Stimulated activated naive B cell treated with anti-CD40 and anti-IgM and Interleukin-4, amounts not matched to agents 10 μg/mL and 1 μg/mL and 100 μg/mL, for 72 hours (primary cell): Measurements from ENCODE around the gene MIEF1.

Source experiments
- ATAC-seq, 2 donors: fragments of 150-1000 bp; cut with Tn5 transposase; replicated peaks; 2 replicates each; pipeline ENCODE4 v1.10.0; 2021; ENCODE audit warnings: moderate library complexity in 1 of 2
- DNase-seq: peaks from one replicate; pipeline ENCODE4 v3.0.0; 2021
- H3K27ac Mint-ChIP-seq: one replicate; pipeline ENCODE4 v1.8.0; 2022; ENCODE audit warnings: mild to moderate bottlenecking, mixed read lengths
- H3K27me3 Mint-ChIP-seq, 2 donors: one replicate each; pipeline ENCODE4 v1.8.0; 2022; ENCODE audit warnings: mixed read lengths in 2 of 2
- H3K36me3 Mint-ChIP-seq, 2 donors: one replicate each; pipeline ENCODE4 v1.8.0; 2022; ENCODE audit warnings: mixed read lengths in 2 of 2, mild to moderate bottlenecking in 1 of 2
- H3K4me1 Mint-ChIP-seq, 2 donors: one replicate each; pipeline ENCODE4 v1.8.0; 2022; ENCODE audit warnings: mixed read lengths in 2 of 2, mild to moderate bottlenecking in 1 of 2
- H3K4me3 Mint-ChIP-seq, 2 donors: one replicate each; pipeline ENCODE4 v1.8.0; 2022; ENCODE audit warnings: mild to moderate bottlenecking in 2 of 2, mixed read lengths in 2 of 2, moderate library complexity in 1 of 2
- H3K9me3 Mint-ChIP-seq, 2 donors: one replicate each; pipeline ENCODE4 v1.8.0; 2022; ENCODE audit warnings: mixed read lengths in 2 of 2, mild to moderate bottlenecking in 1 of 2

MIEF1 gene

DNA sequence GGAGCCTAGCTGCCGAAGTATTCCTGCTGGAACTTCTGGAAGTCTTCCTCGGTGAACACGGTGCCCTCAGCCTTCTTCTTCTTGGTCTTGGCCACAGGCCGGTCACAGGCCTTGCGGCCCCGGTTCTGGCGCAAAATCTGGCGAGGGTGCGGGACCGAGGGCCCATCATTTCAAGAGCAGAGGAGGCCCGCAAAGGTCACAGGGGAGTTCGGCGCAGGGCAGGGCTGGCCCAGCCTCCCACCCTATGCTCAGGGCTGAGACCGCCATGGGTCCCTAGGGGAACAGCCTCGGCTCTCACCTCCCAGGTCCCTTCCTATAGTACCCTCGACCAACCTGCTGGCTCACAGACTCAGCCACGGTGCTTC, 27.4 kb downstream of the MIEF1 start:
- Mint-ChIP-seq H3K27me3 (no peaks in the 10 kb centered on the region), H3K36me3 (peaks cover 48 to 71% of the 10 kb centered on the region in 2 donors), H3K4me1 (peaks cover 61 to 78% of the 10 kb centered on the region in 2 donors), H3K4me3 (peak overlapping the region; percentile 82 to 92), H3K9me3 (peaks cover 0 to 1% of the 10 kb centered on the region in 2 donors), H3K27ac (peak overlapping the region; percentile 89)
- no peak for ATAC-seq
- DNase-seq: no peak

DNA sequence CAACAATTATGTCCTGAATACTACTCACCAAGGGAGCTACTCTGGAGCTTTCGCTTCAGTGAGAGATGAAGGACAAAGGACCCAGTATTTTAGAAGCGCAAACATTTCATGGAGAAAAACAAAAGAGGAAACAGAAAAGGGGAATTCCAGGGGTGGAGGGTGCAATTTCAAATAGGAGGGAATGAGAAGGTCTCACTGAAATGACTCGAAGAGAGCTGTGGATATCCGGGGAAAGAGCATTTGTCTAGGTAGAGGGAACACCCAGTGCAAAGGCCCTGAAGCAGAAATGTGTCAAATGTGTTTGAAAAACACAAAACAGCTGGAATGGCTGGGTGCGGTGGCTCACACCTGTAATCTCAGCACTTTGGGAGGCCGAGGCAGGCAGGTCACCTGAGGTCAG, 28.0 kb downstream of the MIEF1 start:
- Mint-ChIP-seq H3K27me3 (no peaks in the 10 kb centered on the region), H3K4me1 (peaks cover 58 to 78% of the 10 kb centered on the region in 2 donors), H3K27ac (peak overlapping the region; percentile 89), H3K36me3 (peaks cover 42 to 65% of the 10 kb centered on the region in 2 donors), H3K9me3 (peaks cover 0 to 1% of the 10 kb centered on the region in 2 donors), H3K4me3 (peak overlapping the region; percentile 82 to 92)
- DNase-seq (no peak), ATAC-seq (no peak)

GRCh38 chr22:39530692-39531331, 28.7 kb downstream of the MIEF1 start:
- H3K4me3 Mint-ChIP-seq: peak overlapping the region; percentile 68 to 92
- H3K36me3 Mint-ChIP-seq: peaks cover 35 to 58% of the 10 kb centered on the region in 2 donors
- H3K27ac Mint-ChIP-seq: peak overlapping the region; percentile 49
- H3K4me1 Mint-ChIP-seq: peaks cover 54 to 71% of the 10 kb centered on the region in 2 donors
- no peak for DNase-seq
- H3K27me3 Mint-ChIP-seq: no peaks in the 10 kb centered on the region
- no peak for ATAC-seq
- H3K9me3 Mint-ChIP-seq: no peaks in the 10 kb centered on the region

DNA sequence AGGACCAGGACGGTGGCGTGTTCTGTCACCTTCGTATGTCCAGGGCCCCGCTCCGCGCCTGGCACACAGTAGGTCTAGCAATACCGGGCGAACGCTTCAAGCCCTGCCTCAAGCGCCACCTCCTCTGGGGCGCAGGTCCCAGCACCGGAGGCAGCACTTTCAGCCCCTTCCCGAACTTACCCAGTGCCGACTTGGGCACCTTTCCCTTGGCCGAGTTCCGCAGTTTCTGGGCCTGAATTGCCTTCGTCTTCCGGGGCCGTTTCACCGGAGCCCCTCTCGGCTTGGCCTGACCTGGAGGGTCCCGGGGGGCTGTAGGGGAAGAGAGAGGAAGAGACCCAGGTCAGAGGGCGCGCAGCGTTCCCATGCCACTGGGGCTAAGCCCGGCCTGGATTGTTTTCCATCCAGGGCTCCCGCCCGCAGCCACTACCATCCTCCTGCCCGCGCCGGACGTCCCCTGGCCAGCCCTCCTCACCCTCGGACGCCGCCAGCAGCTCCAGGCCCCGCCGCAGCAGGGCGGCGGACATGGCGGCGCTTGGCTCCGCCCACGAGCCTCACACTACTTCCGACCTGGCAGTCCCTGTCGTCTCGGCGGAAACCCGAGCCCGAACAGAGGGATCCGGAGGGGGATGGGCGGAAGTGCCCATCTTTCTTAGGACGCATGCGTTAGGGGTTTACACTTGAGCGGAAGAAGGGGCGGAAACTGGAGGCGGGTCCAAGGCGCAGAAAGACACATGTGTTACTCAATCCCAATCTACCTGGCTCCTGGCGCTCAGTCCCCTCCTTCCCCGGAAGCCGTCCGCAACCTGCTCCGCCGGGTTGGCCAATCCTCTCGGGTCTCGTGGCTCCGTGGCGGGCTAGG, 30.4 kb downstream of the MIEF1 start, which contains the start of gene RPS19BP1:
Gene RPS19BP1 (minus strand): TSS at position 534 of the 859 bp plus-strand sequence. CDS start 10 bp downstream, at position 524.
- Mint-ChIP-seq H3K9me3 (no peaks in the 10 kb centered on the region), H3K27me3 (no peaks in the 10 kb centered on the region), H3K27ac (peak within 1 kb of the TSS; percentile 98), H3K36me3 (peaks cover 26 to 47% of the 10 kb centered on the region in 2 donors), H3K4me1 (peaks cover 45 to 57% of the 10 kb centered on the region in 2 donors), H3K4me3 (peak within 1 kb of the TSS; percentile 92 to 93)
- peak; percentile 85 to 89 for ATAC-seq
- peak; percentile 99 for DNase-seq

GRCh38 chr22:39534092-39534506, 32.0 kb downstream of the MIEF1 start:
- ATAC-seq (no peak), DNase-seq (no peak)
- Mint-ChIP-seq H3K36me3 (peaks cover 19 to 32% of the 10 kb centered on the region in 2 donors), H3K27me3 (no peaks in the 10 kb centered on the region), H3K4me1 (peaks cover 30 to 40% of the 10 kb centered on the region in 2 donors), H3K27ac (no peak overlapping the region), H3K9me3 (no peaks in the 10 kb centered on the region), H3K4me3 (no peak overlapping the region)

DNA sequence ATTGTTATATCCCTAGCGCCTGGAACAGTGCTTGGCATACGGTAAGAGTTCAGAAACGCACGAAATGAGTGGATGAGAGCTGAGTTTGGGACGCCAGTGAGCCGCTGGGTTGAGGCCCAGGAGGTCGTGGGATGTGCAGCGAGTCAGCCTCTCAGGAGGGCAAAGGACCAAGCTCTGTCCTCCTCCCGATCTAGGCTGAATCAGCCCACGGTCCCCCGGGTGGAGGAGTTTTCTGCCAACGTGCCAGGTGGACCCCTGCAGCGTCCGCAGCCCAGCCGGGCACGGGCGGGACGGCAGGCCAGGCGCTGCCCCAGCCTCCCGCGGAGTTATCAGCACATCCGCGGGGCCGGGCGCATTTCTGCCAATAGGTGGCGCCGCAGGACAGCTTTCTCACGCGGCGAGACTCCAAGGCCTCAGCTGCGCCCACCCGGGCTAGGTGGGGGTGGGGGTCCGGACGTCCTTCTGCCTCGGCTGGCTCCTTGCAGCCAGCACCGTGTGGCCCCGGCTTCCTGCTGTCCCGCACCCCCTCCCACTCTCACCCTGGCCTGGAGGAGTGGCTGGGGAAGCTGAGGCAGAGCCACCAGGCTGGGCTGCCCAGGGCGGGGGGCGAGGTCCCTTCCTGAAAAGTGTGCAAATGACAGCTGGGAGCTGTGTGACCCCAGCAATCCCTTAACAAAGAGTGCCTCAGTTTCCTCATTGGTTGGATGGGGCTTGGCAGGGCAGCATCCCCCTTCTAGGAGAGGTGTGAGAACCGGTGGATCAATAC, 32.7 kb downstream of the MIEF1 start:
- peak overlapping the region; percentile 19 to 56 for H3K4me3 Mint-ChIP-seq
- DNase-seq: peak; percentile 69
- no peaks in the 10 kb centered on the region for H3K9me3 Mint-ChIP-seq
- peaks cover 24 to 34% of the 10 kb centered on the region in 2 donors for H3K4me1 Mint-ChIP-seq
- H3K27ac Mint-ChIP-seq: no peak overlapping the region
- peaks cover 14 to 26% of the 10 kb centered on the region in 2 donors for H3K36me3 Mint-ChIP-seq
- H3K27me3 Mint-ChIP-seq: no peaks in the 10 kb centered on the region
- ATAC-seq: peak; percentile 34 to 44

GRCh38 chr22:39535357-39535725, 33.3 kb downstream of the MIEF1 start:
- no peak overlapping the region for H3K27ac Mint-ChIP-seq

DNA sequence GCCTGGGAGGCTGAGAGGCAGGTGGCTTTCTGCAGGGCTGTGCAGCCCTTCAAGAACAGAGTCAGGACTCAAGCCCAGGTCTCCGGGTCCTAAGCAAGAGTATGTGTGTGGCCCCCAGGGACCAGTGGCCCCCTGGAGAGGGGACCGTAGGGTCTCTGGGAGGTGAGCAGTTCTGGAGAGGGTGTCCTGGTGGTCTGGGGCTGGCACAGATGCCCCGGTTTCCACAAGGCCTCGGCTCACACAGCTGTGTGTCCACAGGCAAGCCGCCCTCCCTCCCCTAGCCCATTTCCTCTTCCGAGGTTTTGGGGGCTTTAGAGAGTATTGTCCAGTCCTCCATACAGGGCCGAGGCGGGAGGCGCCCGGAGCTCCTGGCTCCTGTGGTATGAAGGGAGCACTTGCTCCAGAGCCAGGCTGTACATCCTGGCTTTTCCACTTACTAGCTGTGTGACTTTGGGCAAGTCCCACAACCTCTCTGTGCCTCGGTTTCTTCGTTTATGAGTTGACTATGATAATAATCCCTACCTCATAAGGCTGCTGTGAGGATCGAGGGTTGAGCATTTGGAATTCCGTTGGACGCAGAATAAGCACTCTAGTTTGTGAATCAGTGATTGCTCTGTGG, 33.9 kb downstream of the MIEF1 start:
- H3K9me3 Mint-ChIP-seq: no peaks in the 10 kb centered on the region
- H3K4me3 Mint-ChIP-seq: no peak overlapping the region

More at GRCh38 chr22:39535357-39535725, 33.3 kb downstream of the MIEF1 start:
- H3K4me3 Mint-ChIP-seq: no peak overlapping the region
- peaks cover 18 to 28% of the 10 kb centered on the region in 2 donors for H3K4me1 Mint-ChIP-seq
- H3K27me3 Mint-ChIP-seq: peaks cover 0 to 3% of the 10 kb centered on the region in 2 donors
- DNase-seq (no peak), ATAC-seq (no peak)
- no peaks in the 10 kb centered on the region for H3K9me3 Mint-ChIP-seq
- H3K36me3 Mint-ChIP-seq: peaks cover 9 to 20% of the 10 kb centered on the region in 2 donors

GRCh38 chr22:39536711-39537110, 34.6 kb downstream of the MIEF1 start:
- H3K27me3 Mint-ChIP-seq: peaks cover 0 to 9% of the 10 kb centered on the region in 2 donors
- no peak for ATAC-seq
- H3K27ac Mint-ChIP-seq: no peak overlapping the region
- H3K4me1 Mint-ChIP-seq: peaks cover 8 to 14% of the 10 kb centered on the region in 2 donors
- H3K9me3 Mint-ChIP-seq: no peaks in the 10 kb centered on the region
- no peak overlapping the region for H3K4me3 Mint-ChIP-seq
- peaks cover 5 to 8% of the 10 kb centered on the region in 2 donors for H3K36me3 Mint-ChIP-seq
- DNase-seq: no peak

More for the DNA sequence above, 33.9 kb downstream of the MIEF1 start:
- DNase-seq: no peak
- H3K27ac Mint-ChIP-seq: no peak overlapping the region
- H3K4me1 Mint-ChIP-seq: peaks cover 14 to 22% of the 10 kb centered on the region in 2 donors
- ATAC-seq: no peak
- peaks cover 5 to 14% of the 10 kb centered on the region in 2 donors for H3K36me3 Mint-ChIP-seq
- peaks cover 0 to 7% of the 10 kb centered on the region in 2 donors for H3K27me3 Mint-ChIP-seq

GRCh38 chr22:39537975-39538374, 35.9 kb downstream of the MIEF1 start:
- no peak overlapping the region for H3K4me3 Mint-ChIP-seq
- peaks cover 2 to 19% of the 10 kb centered on the region in 2 donors for H3K27me3 Mint-ChIP-seq
- H3K9me3 Mint-ChIP-seq: no peaks in the 10 kb centered on the region
- ATAC-seq: no peak
- peaks cover 4 to 11% of the 10 kb centered on the region in 2 donors for H3K4me1 Mint-ChIP-seq
- no peak overlapping the region for H3K27ac Mint-ChIP-seq
- DNase-seq: no peak
- no peaks in the 10 kb centered on the region for H3K36me3 Mint-ChIP-seq

DNA sequence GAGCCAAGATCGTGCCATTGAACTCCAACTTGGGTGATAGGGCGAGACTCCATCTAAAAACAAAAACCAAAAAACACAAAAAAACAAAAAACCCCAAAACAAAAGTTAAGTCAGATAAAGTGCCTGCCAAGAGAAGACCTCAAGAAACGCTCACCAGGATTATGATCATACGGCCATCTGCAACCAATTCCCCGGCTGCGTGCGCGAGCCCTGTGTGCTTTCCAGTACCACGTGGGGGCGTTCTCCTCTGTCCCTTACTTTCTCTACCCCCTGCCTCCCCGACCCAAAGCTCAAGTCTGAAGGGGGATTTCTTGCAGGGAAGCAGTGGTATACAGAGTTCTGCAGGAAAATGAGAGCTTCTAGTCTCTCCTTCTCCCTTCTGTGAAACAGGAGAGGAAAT, 41.0 kb downstream of the MIEF1 start:
- DNase-seq (no peak), ATAC-seq (peak; percentile 65 to 67)
- H3K4me3 Mint-ChIP-seq: no peak overlapping the region
- H3K9me3 Mint-ChIP-seq: peaks cover 0 to 1% of the 10 kb centered on the region in 2 donors
- peaks cover 41 to 60% of the 10 kb centered on the region in 2 donors for H3K27me3 Mint-ChIP-seq
- H3K27ac Mint-ChIP-seq: no peak overlapping the region
- peaks cover 3 to 14% of the 10 kb centered on the region in 2 donors for H3K4me1 Mint-ChIP-seq
- H3K36me3 Mint-ChIP-seq: peaks cover 0 to 1% of the 10 kb centered on the region in 2 donors

DNA sequence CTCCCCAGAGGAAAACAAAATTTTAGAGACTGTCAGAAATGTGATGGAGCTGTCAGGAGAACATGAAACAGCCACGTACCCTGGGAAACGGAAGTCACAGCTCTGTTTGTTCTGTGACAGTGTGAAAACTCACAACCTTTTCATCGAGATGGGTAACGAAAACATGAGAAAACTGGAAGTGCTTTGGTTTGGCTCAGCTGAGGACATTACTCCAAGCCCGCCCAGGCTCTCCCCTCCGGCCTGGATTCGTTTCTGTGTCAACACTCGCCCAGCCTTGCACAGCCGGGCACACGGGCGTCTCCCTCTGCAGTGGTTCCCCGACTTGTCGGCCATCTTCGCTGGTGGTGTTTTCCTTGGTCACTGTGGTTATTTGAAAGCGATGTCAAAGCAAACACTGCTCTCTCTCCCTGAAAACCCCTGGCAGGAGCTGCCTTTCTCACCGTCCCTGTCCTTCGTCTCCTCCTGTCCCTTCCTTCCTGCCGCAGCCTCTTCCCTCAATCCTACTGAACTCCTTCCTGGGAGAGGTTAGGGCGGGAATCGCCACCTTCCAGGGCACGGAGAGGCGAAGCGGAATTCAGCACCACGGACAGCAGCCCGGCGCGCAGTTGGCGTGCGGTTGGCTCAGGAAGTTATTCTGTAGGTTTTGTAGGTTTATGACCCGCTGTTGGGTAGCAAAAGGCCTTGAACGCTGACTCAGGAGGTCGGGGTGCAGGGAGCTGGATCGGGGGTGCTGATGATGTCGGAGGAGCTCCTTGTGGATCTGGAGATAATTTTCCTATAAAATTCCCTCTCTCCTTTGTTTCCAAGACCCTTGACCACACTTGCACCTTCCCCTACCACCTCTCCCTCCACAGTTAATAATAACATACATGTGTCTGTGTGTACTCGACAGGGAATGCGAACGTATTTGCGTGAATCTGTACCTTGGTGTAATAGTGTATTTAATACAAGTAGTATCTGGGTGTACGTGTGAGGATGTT, 43.6 kb downstream of the MIEF1 start:
- H3K4me1 Mint-ChIP-seq: peaks cover 3 to 14% of the 10 kb centered on the region in 2 donors
- H3K4me3 Mint-ChIP-seq: peak overlapping the region in 1 of 2 donors; percentile 21
- H3K27me3 Mint-ChIP-seq: peaks cover 50 to 68% of the 10 kb centered on the region in 2 donors
- peaks cover 0 to 1% of the 10 kb centered on the region in 2 donors for H3K36me3 Mint-ChIP-seq
- no peak overlapping the region for H3K27ac Mint-ChIP-seq
- ATAC-seq: peak; percentile 52 to 61
- no peak for DNase-seq
- H3K9me3 Mint-ChIP-seq: peaks cover 0 to 1% of the 10 kb centered on the region in 2 donors
